HT1080 (cell line): Measurements from ENCODE around the gene PRRC1. TPM values are rescaled to one million over a fixed set of nuclear protein-coding genes. Genes with fewer than 3 reads are reported as not detected.
"Not testable (repeated sequence)": the region's sequence is repeated elsewhere in the genome, so short reads cannot be mapped to it uniquely, and the experiment has no call there.

ENCODE experiments used
- DNase-seq: peaks from one replicate; pipeline ENCODE4 v3.0.0-alpha.2; 2015; ENCODE audit warnings: low read depth
- total RNA-seq: library from RNA; depleted of rRNA; stranded (reverse); fragments of >200 nt; shearing (Covaris generic); gene quantifications from 2 replicates; pipeline ENCODE4 v1.2.3, GENCODE V29; 2014

PRRC1 gene
- total RNA-seq, 1 experiment from 2014 or later, result 36.9 TPM

DNA sequence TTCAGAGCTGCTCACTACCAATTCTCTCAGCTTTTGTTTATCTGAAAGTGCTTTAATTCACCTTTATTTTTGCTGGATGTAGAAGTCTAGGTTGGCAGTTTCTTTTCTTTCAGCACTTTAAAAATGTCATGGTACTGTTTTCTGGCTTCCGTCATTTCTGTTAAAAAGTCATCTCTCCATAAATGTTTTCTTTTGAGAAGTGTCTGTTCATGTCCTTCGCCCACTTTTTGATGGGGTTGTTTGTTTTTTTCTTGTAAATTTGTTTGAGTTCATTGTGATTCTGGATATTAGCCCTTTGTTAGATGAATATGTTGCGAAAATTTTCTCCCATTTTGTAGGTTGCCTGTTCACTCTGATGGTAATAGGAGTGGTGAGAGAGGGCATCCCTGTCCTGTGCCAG, 23.1 kb downstream of the PRRC1 start:
- not testable (repeated sequence) for DNase-seq

DNA sequence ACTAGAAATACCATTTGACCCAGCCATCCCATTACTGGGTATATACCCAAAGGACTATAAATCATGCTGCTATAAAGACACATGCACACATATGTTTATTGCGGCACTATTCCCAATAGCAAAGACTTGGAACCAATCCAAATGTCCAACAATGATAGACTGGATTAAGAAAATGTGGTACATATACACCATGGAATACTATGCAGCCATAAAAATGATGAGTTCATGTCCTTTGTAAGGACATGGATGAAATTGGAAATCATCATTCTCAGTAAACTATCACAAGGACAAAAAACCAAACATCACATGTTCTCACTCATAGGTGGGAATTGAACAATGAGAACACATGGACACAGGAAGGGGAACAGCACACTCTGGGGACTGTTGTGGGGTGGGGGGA, 27.8 kb downstream of the PRRC1 start:
- DNase-seq, result not testable (repeated sequence)

DNA sequence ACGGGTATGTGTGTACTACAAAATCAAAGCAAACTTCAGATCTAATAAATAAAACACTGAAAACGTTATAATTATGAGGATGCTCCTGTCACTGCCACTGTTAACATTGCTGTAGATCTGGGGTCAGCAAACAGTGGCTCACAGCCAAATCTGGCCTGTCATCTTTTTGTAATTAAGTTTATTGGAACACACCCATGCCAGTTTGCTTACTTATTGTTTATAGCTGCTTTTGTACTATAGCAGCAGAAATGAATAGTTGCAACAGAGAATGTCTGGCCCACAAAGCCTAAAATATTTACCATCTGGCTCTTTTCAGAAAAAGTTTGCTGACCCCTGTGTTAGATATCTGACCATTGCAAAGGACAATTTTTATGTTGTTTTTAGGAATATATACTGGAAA, 32.1 kb downstream of the PRRC1 start:
- DNase-seq, result no peak

DNA sequence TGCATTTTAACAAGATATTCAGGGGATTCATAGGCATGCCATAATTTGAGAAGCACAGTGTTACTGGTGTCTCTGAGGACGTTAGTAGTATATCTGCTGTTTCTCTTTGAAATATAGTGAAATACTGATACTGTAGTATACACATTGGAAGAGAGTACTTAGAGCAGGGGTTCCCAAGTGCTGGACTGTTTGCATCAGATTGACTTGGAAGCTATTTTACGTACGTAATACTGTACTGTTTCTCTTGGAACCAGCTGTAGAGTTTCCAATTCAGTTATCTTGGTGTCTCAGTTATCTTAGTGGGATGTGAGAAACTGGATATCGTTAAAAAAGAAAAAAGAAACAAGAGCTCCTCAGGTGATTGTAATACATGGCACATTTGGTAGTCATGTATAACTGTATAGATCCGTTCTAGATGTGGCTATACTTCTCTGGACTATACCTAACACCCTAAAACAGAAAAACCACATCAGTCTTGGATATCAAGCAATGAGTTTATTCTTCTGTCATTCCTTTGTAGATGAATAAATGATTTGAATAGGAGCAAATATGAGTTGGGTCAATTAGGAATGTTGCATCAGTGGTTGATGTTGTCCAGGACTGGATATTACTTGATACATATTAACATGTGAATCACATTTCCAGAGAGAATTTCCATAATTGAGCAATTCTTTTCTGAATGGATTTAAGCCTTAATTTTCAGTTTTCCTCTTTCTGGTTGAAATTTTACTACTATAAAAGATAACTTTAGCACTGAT, 33.4 kb downstream of the PRRC1 start:
- no peak for DNase-seq

DNA sequence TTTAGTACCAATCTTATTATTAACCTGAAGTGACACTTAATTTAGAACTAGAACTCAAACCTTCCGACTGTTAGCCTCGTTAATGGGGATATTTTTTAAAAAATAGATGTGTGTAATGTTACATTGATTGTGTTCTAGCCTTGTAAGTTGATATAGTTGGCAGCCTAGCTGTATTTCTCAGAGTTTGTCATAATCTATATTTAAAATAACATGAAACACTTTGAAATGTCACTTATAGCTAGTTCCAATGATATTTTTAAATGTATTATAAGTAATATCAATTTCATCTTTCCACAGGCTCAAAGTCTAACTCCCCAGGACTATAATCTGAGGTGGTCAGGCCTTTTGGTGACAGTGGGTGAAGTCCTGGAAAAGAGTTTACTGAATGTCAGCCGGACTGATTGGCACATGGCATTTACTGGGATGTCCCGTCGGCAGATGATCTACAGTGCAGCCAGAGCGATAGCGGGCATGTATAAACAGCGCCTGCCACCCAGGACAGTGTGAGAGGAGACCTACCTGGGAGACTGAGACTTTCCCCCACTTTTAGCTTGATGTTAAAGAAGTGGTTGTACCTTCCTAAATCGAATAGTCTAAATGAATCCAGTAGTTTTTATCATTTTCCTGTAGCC, 34.1 kb downstream of the PRRC1 start:
- no peak for DNase-seq

DNA sequence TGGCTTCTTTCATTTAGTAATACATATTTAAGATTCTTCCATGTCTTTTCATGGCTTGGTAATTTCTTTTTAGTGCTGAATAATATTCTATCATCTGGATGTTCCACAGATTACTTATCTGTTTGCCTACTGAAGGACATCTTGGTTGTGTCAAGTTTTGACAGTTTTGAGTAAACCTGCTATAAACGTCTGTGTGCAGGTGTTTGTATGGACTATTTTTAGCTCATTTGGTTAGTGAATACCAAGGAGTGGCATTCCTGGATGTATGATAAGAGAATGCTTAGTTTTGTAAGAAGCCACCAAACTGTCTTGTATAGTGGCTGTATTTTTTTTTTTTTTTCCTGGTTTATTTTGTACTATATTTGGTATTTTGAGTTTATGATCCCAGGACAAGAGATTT, 38.4 kb downstream of the PRRC1 start:
- DNase-seq, result no peak

DNA sequence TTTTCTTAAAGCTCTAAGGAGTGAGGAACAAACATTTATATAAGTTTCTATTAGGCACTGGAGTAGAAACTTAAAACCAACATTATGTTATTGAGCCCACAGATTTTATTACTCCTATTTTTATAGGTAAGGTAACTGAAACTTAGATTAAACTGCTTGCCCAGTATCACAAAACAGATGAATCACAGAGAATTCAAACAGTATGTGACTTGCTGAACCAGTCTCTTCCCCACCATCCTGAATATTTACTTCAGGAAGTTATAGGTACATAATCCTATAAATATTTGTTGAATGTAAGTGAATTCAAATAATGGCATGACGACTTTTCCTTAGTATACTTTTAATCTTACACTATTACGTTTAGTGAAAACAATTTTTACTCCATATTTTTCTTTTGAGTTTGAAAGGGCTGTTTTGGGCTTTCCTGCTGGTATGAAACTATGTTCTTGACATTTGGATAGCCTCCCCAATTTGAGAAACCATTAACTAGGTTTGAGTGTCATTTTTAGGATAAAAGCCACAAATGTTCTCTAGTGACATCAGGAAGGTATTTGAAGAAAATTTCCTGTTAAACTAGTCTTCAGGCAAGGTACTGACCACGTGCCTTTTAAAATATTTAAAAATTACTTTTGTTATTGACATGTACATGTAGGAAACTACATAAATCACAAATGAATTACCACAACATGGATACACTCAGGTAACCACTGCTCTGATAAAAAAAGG, 39.3 kb downstream of the PRRC1 start:
- no peak for DNase-seq

DNA sequence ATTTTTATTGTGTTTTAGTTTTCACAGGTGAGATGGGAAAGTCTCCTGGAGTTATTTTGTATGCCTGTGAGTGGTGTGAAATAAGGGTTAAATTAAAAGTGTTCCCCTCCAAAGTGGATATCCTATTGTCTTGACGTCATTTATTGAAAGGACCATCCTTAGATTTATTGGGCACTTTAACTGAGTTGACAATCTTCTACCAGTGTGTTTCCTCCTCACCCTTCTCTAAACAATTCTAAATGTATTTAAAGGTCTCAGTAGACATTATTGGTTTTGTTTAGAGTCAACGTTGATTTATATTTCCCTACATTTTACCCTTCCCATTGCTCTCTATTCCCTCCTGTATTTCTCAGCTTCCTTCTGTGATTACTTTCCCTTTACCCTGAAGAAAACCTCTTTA, 40.8 kb downstream of the PRRC1 start:
- no peak for DNase-seq

DNA sequence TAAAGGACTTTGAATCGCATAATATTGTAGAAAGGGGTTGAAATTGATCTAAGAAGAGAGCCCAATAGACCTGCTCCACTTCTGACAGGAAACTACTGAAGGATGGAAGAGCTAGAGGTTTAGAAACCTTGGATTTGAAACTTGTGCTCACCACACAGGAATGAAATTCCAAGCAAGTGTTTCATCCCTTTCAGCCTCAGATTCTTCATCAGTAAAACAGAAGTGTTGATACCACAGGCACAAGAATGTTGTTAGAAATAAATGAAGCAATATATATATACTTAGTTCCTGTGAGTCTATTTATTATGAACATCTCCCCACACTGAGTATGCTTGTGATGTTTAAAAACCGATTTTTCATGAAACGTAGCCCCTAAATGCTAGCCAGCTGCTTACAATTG, 43.8 kb downstream of the PRRC1 start:
- DNase-seq, result peak; percentile 9

DNA sequence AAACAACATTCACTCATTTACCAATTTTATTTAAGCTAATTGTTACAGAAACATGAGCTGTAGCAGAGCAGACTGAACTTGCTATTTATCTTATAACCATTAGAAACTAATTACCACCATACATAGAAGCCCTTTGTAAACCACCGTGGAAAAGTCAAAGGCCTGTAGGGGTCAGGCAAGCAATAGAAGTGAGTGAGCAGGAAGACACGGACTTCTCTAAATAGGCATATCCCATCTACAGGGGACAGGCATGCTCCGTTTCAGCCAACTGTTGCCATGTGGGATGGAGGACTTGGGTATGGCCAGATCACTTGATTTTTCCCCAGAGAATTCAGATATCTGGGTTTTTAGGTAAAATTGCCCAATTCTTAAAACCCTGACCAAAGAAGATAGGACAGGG, 44.8 kb downstream of the PRRC1 start:
- no peak for DNase-seq

DNA sequence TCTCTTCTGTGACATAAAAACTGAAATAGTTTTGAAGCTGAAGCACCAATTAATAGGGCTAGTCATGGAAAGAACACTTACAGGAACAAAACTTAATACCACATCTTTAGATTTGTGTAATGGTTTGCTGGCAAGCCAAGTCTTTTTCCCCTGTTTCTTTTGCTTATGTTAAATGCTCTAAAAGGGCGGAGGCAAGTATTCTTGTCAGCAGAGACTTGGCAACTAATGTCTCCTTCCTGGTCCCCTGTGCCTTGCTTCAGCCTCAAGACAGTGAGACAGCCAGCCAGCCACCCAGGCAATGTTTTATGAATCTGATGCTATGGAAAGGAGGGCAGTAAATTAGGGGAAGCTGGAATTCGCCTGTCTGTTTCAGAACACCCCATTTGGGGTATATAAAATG, 45.7 kb downstream of the PRRC1 start:
- no peak for DNase-seq

DNA sequence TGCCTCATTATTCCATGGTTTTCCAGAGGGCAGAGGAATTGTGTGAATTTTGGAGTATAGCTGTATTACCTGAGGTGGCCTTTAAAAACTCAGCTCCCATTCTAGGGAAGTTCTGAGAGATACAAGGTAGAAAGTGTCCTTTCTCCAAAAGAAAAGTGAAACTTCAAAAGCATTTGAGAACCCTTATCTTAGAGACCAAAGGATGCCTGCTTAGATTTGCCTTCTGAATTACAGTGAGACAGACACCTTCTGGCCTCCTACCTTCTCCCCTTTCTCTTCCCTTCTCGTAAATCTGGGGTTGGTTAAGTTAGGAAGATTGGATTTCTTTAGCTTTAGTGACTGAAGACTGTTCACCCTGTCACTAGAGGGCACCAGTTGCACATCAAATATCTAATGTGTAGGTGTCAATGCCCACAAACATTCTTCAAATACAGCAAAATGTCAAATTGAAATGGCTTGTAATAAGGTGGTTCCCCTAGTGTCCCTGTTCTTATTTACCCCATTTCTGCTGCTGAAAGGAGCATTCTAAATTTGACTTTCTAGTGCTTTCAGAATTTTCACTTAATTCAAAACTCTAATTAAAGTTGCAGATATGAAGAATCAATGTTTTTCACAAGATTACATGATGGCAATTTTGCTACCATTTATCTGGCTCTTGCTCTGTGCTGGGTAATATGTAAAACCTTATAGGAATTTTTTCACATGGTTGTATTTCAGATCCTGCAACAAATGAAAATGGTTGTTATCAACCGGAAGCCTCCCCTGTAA, 46.7 kb downstream of the PRRC1 start:
- peak; percentile 50 for DNase-seq

DNA sequence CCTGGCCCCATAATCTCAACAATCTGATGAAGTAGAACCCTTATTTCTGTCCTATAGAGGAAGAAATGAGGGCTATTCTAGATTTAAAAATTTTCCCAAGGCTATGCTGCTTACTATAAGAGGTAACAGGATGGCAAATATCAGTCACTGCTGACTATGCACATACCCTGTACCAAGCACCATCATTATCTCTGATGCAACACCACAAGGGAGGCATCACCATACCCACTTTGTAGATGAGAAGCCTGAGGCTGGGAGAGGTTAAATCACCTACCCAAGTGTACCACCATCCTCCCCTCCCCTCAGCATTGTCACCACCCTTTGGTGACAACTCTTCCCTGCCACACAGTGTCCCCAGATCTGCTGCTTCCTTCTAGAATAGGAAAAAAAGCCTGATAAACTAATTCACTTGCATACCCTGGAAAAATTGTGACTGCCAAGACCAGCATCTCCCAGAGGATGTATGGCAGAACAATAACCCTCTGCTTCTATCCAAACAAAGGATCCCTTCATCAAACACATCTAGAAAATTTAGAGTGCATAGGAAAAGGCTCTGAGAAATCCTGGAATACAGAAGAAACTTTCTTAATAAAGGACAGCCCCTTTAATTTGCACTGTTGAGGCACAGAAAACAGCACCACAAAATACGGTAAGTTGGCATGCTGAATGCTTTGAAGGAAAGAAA, 48.3 kb downstream of the PRRC1 start:
- DNase-seq, result no peak

DNA sequence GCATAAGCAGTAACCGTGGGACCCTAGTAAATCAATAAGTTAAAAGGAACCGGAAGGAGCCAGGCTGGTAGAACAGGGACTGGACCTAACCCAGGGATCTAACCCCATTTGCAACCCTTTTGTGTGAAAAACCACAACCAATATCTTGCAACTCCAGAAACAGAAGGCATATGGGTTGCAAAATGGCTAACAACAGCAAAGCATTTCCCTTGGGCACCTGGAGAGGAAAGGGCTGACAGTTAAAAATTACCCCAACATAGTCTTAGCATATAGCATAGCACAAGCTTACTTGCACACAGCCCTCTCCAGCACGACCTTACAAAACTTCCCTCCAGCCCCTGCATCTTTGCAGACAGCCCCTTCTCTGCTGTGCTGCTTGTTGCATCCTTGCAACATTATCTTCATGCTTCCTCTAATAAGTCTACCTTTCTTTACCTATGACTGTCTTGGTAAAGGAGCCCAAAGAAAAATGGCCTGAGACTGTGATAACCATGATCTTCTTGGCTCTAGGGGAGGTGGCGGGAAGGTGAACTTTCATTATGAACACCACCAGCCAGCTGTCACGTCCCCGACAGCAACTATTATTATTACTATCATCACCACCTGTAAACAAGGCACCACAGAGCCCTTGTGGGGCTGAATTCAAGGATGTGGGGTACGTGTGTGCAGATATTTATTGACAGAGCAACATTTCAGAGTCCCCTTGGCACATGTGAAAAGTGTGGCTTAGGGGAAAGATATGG, 49.8 kb downstream of the PRRC1 start:
- DNase-seq, result no peak

DNA sequence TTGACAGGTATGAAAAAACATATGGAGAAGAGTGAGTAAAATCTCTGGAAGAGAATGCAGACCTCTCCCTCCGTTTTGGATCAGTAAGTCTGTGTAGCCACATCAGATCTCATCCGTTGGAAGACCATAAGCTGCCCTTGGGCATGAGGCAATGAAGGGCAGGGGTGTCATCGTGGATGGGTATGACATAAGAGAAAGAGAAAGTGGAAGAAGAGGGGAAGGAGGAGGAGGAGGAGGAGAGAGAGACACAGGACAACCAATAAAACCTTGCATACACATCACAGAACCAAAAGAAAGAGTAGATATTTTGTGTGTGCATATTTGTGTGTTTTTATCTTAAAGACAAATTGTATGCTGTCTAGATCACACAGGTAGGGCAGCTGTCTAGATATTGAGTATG, 50.7 kb downstream of the PRRC1 start:
- DNase-seq, result no peak

DNA sequence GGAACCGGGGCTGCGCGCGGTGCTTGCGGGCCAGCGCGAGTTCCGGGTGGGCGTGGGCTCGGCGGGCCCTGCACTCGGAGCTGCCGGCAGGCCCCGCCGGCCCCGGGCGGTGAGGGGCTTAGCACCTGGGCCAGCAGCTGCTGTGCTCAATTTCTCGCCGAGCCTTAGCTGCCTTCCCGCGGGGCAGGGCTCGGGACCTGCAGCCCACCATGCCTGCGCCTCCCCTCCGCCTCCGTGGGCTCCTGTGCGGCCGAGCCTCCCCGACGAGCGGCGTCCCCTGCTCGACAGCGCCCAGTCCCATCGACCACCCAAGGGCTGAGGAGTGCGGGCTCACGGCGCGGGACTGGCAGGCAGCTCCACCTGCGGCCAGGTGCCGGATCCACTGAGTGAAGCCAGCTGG, 52.0 kb downstream of the PRRC1 start:
- not testable (repeated sequence) for DNase-seq

DNA sequence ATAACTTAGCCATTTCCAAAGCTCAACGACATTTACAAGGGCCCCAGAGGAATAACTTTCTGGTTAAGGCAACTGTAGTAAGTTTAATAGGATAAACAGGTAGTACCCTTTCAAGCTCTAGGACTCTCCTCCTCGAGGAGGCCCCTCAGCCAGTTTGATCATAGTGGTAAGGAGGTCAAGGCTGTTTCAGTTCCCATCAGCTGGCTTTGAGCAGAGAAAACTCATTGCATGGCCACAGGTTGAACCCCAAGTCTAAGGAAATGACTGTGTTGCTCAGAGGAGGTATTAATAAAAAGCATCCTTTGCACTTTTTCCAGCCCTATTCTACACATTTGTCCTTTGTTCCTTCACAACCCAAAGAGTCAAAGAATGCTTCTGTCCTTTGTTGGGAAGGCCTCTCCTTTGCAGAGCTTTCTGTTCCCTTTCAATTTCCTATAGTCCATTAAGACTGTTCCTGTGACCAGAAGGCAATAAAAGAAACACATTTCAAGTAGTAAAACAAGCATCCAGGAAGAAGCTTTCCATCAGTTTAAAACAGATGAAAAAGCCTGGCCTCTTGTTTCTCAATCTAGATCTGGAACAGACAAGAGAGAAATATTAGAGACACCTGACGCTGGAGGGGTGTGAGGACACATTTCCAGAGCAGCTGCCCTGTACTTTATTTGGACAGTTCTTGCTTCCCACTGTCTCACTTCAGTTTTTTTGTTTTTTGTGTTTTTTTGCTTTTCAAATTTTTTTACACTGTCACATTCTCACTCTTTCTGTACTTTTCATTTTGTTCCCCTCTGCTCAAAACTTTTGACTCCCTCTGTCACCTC, 54.1 kb downstream of the PRRC1 start:
- DNase-seq, result no peak

DNA sequence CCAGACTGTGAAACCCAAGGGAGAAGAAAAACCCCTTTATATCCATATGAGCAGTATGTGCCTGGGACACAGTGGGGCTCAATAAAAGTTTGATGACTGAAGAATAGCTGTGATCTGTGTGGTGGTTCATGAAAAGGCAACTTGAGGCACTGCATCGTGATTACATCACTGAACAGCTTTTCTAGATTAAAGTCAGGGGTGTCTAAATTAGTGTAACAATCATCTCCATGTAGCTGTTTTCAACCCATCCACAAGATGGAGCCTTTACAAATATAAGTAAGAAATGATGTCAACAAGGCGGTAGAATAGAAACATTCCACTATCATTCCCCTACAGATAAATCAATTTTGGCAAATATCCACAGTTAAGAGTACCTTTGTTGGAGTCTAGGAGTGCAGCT, 55.5 kb downstream of the PRRC1 start:
- DNase-seq, result peak; percentile 5

DNA sequence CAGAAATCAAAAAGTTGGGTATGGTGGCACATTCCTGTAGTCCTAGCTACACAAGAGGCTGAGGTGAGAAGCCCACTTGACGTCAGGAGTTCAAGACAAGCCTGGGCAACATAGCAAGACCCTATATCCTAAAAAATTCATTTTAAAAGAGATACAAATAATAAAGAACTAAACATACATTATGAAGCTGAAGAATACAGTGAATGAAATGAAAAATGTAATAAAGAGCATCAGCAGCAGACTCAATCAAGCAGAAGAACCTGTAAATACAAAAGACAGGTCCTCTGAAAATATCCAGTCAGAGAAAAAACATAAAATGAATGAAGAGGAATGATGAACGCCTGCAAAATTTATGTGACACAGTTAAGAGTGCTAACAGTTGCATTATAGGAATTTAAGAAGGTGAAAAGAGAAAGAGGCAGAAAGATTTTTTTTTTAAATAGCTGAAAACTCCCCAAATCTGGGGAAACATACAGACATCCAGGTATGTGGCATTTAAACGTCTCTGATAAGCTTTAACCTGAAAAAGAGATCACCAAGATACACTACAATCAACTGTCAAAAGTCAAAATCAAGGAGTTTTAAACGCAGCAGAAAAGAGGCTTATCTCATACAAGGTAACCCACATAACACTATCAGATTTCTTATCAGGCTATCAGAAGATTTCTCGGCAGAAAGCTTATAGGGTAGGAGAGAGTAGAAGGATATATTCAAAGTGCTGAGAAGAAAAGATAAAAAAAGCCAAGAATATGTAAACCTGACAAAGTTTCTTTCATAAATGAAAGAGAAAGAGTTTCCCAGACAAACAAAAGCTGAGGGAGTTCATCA, 57.6 kb downstream of the PRRC1 start:
- DNase-seq, result no peak
